ENCODE data around the gene TRAM2. TPM values are rescaled to one million over a fixed set of nuclear protein-coding genes. Genes with fewer than 3 reads are reported as not detected.

The TRAM2 gene
- total and polyA plus RNA-seq, 2 of the 4 experiments (the other 2 are of a cell fraction) = 77.2 to 95.7 TPM

DNA sequence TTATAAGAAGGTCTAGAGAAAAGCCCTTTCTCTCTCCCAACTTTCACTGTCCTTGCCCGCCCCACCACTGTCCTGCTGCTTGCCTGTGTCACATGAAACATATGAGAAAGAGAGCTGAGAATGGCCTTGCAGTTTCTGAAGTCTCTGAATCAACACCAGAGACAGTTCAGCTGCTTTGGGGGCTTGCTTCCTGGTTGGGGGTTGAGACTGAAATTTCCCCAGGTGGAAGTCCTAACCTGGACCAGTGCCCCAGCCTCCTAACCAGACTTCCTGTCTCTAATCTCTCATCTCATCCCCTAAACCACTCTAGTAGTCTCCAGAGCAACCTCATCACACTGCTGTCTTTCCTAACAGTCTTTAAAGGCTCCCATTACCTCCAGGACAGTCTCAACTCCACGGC, 10.7 kb downstream of the TRAM2 start (continued):
- TF ChIP-seq, protein P1, sequence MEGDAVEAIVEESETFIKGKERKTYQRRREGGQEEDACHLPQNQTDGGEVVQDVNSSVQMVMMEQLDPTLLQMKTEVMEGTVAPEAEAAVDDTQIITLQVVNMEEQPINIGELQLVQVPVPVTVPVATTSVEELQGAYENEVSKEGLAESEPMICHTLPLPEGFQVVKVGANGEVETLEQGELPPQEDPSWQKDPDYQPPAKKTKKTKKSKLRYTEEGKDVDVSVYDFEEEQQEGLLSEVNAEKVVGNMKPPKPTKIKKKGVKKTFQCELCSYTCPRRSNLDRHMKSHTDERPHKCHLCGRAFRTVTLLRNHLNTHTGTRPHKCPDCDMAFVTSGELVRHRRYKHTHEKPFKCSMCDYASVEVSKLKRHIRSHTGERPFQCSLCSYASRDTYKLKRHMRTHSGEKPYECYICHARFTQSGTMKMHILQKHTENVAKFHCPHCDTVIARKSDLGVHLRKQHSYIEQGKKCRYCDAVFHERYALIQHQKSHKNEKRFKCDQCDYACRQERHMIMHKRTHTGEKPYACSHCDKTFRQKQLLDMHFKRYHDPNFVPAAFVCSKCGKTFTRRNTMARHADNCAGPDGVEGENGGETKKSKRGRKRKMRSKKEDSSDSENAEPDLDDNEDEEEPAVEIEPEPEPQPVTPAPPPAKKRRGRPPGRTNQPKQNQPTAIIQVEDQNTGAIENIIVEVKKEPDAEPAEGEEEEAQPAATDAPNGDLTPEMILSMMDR (conservative IDR thresholded peaks at IDR 0.05; ENCODE audit: low read depth, low read length) = no peak
- TF ChIP-seq MXI1 (IDR thresholded peaks at IDR 0.05; ENCODE audit: borderline replicate concordance, low read depth, low read length) (no peak), POLR2A (IDR thresholded peaks at IDR 0.05; ENCODE audit: low read depth, low read length) (no peak), SMC3 (IDR thresholded peaks at IDR 0.05; ENCODE audit: low read depth, low read length) (no peak)

DNA sequence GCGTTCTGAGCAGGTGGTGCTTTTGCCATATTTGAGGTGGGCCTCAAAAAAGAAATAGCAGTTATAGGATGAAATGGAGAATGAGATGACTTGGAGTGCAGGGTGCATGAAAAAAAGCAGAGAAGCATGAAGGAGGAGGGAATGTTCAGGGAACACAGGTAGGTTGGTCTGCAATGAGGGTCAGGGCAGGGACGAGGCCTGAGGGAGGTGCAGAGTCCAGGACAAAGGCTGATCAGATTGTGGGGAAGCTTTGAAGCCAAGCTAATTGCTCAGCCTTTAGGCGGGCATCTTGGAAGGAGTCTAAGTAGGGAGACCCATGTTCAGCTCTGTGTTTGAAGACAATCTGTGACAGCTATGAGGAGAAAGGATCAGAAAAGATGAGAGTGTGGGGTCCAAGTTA, 12.0 kb downstream of the TRAM2 start:
- H2AFZ ChIP-seq (replicated peaks; ENCODE audit: low read length, poor library complexity) = no peak overlapping the region
- no peak overlapping the region for H3K56ac ChIP-seq (ENCODE audit: extremely low read depth, insufficient read depth, low read length)
- H4K91ac ChIP-seq (ENCODE audit: insufficient read depth, low read depth, low read length) = no peak overlapping the region; the same call in 1 of the 2 replicates
- no peak overlapping the region for H3K9ac ChIP-seq (ENCODE audit: low read depth, low read length)
- H2BK20ac ChIP-seq (ENCODE audit: low read depth, low read length) = no peak overlapping the region
- H4K8ac ChIP-seq (ENCODE audit: low read depth in 2 of 2, low read length in 2 of 2) = peak overlapping the region; percentile 24 to 28; a peak in 3 of 4 replicates
- peaks cover 41% of the 10 kb centered on the region for H3K9me1 ChIP-seq (ENCODE audit: insufficient read depth, low read length)
- 100% methylated on average over 1 of the region's 3 CpGs; no CpG with 5 or more reads in 1 of the 2 experiments for WGBS, 2 experiments (ENCODE audit: extremely low coverage in 2 of 2, insufficient read length in 1 of 2)
- BruUV-seq (replicated peaks) = no TSS peak
- ChIA-PET POLR2A (ENCODE audit: unreplicated experiment) (no interaction called here), CTCF (no interaction called here)
- TF ChIP-seq, protein P1 (conservative IDR thresholded peaks at IDR 0.05; ENCODE audit: low read depth, low read length) = no peak
- TF ChIP-seq BHLHE40 (IDR thresholded peaks at IDR 0.05; ENCODE audit: low read depth, low read length) (no peak), MAZ (IDR thresholded peaks at IDR 0.05; ENCODE audit: borderline replicate concordance, low read depth, low read length) (no peak)
- ATAC-seq (ENCODE audit: low read depth) (no peak), DNase-seq (no peak)
- no peaks in the 10 kb centered on the region for H3K27me3 ChIP-seq (ENCODE audit: control insufficient read depth, insufficient read depth, low read length)
- peaks cover 72% of the 10 kb centered on the region for H4K20me1 ChIP-seq (ENCODE audit: insufficient read depth, low read length)
- H3K14ac ChIP-seq (replicated peaks; ENCODE audit: low read depth, low read length) = 0 out of 2 replicates have a peak overlapping the region, but pooled peaks have one; percentile 12
- dilution Hi-C loops (cut with HindIII; ENCODE audit: low sequenced_read_pairs, unreplicated experiment) (no loop called here), in situ Hi-C loops (cut with MboI; ENCODE audit: low sequenced_read_pairs) (no loop called here), intact Hi-C loops (cut with micrococcal nuclease) (no loop called here)
- no peak overlapping the region for H3K4me3 ChIP-seq (ENCODE audit: insufficient read depth, low read depth, low read length)
- H3K9me3 ChIP-seq (ENCODE audit: control insufficient read depth, insufficient read depth, low read length) = no peaks in the 10 kb centered on the region
- peak overlapping the region; percentile 50; the same call in 1 of the 2 replicates for H3K23ac ChIP-seq (ENCODE audit: low read depth, low read length)
- no peak overlapping the region for H2BK120ac ChIP-seq (ENCODE audit: low read depth, low read length)
- H2AK9ac ChIP-seq (replicated peaks; ENCODE audit: low read depth, low read length, poor library complexity) = no peak overlapping the region
- H3K4me1 ChIP-seq (ENCODE audit: control insufficient read depth, insufficient read depth, low read length) = peaks cover 37% of the 10 kb centered on the region
- H2BK15ac ChIP-seq (ENCODE audit: low read depth, low read length) = 0 out of 3 replicates have a peak overlapping the region, but pooled peaks have one; percentile 11
- peaks cover 6 to 69% of the 10 kb centered on the region in 2 experiments; a peak in 3 of 4 replicates for H3K79me1 ChIP-seq (ENCODE audit: low read depth in 1 of 2, low read length in 2 of 2)
- peak overlapping the region; percentile 34; the same call in 1 of the 2 replicates for H4K5ac ChIP-seq (ENCODE audit: low read depth, low read length)
- H3K4ac ChIP-seq (ENCODE audit: low read depth, low read length) = peak overlapping the region; percentile 37
- H2BK5ac ChIP-seq (ENCODE audit: low read depth, low read length, poor library complexity, severe bottlenecking) = peak overlapping the region; percentile 43
- H3K36me3 ChIP-seq (ENCODE audit: control insufficient read depth, insufficient read depth, low read length) = peaks cover 1% of the 10 kb centered on the region; the same call in 1 of the 2 replicates
- peak overlapping the region; percentile 65 for H2AK5ac ChIP-seq (ENCODE audit: low read depth, low read length)
- H3K4me2 ChIP-seq (ENCODE audit: low read depth, low read length) = no peak overlapping the region
- no peak overlapping the region for H3K27ac ChIP-seq (ENCODE audit: insufficient read depth, low read length)
- peak overlapping the region; percentile 47; the same call in 1 of the 2 replicates for H3K18ac ChIP-seq (ENCODE audit: low read depth, low read length)

Measured in IMR-90 (cell line).